ENCODE measurements around the gene KIF13A. TPM values are rescaled to one million over a fixed set of nuclear protein-coding genes. Genes with fewer than 3 reads are reported as not detected.

The KIF13A gene
- total and polyA plus RNA-seq, 12 donors = 16.7 to 198 (median 97.8) TPM

GRCh38 chr6:17853533-17853932 is 133.9 kb downstream of the KIF13A start:
- no peaks in the 10 kb centered on the region for H3K27me3 ChIP-seq
- intact Hi-C loops (cut with DNase I) = loop anchor here in 1 of 10 donors (10.0 kb wide), 1 partner anchor 131 kb away; the partner anchor contains the start of gene KIF13A
- no peak for DNase-seq
- no peaks in the 10 kb centered on the region for H3K9me3 ChIP-seq
- WGBS, 2 donors = 91 to 93% methylated on average over 2 of the region's 2 CpGs
- peaks cover 0 to 20% (median 10%) of the 10 kb centered on the region in 9 donors for H3K4me1 ChIP-seq
- no peak overlapping the region for H3K27ac ChIP-seq
- TF ChIP-seq, protein P1, sequence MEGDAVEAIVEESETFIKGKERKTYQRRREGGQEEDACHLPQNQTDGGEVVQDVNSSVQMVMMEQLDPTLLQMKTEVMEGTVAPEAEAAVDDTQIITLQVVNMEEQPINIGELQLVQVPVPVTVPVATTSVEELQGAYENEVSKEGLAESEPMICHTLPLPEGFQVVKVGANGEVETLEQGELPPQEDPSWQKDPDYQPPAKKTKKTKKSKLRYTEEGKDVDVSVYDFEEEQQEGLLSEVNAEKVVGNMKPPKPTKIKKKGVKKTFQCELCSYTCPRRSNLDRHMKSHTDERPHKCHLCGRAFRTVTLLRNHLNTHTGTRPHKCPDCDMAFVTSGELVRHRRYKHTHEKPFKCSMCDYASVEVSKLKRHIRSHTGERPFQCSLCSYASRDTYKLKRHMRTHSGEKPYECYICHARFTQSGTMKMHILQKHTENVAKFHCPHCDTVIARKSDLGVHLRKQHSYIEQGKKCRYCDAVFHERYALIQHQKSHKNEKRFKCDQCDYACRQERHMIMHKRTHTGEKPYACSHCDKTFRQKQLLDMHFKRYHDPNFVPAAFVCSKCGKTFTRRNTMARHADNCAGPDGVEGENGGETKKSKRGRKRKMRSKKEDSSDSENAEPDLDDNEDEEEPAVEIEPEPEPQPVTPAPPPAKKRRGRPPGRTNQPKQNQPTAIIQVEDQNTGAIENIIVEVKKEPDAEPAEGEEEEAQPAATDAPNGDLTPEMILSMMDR (IDR thresholded peaks at IDR 0.05) = no peak
- no peak for ATAC-seq
- peaks cover 0 to 64% (median 29%) of the 10 kb centered on the region in 9 donors for H3K36me3 ChIP-seq
- no peak overlapping the region for H3K4me3 ChIP-seq

DNA sequence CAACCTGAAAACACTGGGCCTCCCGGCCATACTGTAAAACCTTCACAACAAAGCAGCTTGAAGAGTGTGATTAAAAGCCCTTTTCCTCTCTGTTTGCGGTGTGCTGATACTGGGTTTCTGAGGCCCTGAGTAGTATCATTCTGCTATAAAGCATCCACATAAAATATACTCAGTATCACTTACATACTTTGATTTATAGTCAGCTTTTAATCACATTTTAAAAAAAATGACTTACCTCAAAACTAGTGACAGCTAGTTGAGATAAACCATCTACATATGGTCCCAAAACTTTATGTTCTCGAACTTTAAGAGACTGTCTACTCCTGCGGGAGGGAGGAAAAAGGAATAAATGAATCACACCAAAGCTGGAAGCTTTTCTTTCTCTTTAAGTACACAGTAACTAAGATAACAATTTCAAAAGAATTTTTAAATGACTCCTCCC is 135.7 kb downstream of the KIF13A start:
- TF ChIP-seq, protein P1 (IDR thresholded peaks at IDR 0.05) = no peak
- WGBS, 2 donors = 67 to 77% methylated on average over 4 of the region's 4 CpGs
- Histone ChIP-seq H3K27ac (peak overlapping the region in 2 of 10 donors; percentile 28 to 31), H3K27me3 (no peaks in the 10 kb centered on the region), H3K9me3 (no peaks in the 10 kb centered on the region), H3K36me3 (peaks cover 0 to 80% (median 29%) of the 10 kb centered on the region in 9 donors), H3K4me1 (peaks cover 0 to 20% (median 10%) of the 10 kb centered on the region in 9 donors), H3K4me3 (no peak overlapping the region)
- intact Hi-C loops (cut with DNase I) = loop anchor here in 1 of 10 donors (10.0 kb wide), 1 partner anchor 133 kb away; the partner anchor contains the start of gene KIF13A
- no peak for DNase-seq
- no peak for ATAC-seq

DNA sequence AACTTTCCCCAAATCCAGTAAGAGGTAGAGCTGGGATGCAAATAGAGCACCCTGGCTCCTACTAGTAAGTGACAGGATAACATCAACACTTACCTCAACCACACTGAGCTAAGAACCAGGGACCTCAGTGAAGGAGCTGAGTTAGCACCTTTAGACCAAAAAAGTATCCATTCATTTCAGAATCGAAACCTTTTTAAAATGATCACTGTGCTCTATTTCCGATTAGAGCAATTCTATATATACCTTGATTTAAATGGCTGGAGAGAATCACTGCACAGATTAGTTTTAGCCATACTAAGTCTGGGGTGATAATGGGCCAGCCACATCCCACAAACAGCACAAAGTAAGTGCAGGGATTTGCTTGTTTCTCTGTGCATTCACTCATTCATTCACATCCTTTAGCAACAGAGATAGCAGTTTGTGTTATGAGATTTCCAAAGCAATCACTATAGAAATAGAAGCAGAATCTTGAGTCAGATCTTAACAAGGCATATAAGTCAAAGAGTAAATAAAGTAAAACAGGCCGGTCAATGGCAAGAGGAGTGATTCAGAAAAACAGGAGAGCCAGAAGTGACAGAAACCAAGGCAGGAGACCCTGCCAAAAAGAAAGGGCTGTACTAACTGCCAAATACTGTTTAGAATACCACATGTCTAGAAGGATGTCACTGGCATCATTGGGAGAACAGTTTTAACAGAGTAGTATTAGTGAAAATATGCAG is 136.3 kb downstream of the KIF13A start:
- intact Hi-C loops (cut with DNase I) = loop anchor here in 1 of 10 donors (10.0 kb wide), 1 partner anchor 134 kb away; the partner anchor contains the start of gene KIF13A

GRCh38 chr6:17850281-17850680 is 137.2 kb downstream of the KIF13A start:
- Histone ChIP-seq H3K9me3 (no peaks in the 10 kb centered on the region), H3K36me3 (peaks cover 0 to 87% (median 23%) of the 10 kb centered on the region in 9 donors), H3K27me3 (no peaks in the 10 kb centered on the region), H3K4me3 (no peak overlapping the region), H3K27ac (no peak overlapping the region), H3K4me1 (peaks cover 0 to 17% (median 10%) of the 10 kb centered on the region in 9 donors)
- DNase-seq (no peak), ATAC-seq (no peak)
- 97 to 98% methylated on average over 5 of the region's 5 CpGs for WGBS, 2 donors
- intact Hi-C loops (cut with DNase I) = loop anchor here in 1 of 10 donors (10.0 kb wide), 1 partner anchor 135 kb away; the partner anchor contains the start of gene KIF13A
- TF ChIP-seq, protein P1 (IDR thresholded peaks at IDR 0.05) = no peak

More for the DNA sequence above, 136.3 kb downstream of the KIF13A start:
- H3K27ac ChIP-seq = peak overlapping the region in 1 of 10 donors; percentile 31
- no peak for ATAC-seq
- no peaks in the 10 kb centered on the region for H3K27me3 ChIP-seq
- peaks cover 0 to 84% (median 29%) of the 10 kb centered on the region in 9 donors for H3K36me3 ChIP-seq
- peaks cover 0 to 17% (median 10%) of the 10 kb centered on the region in 9 donors for H3K4me1 ChIP-seq
- H3K4me3 ChIP-seq = no peak overlapping the region
- H3K9me3 ChIP-seq = no peaks in the 10 kb centered on the region
- 85 to 88% methylated on average over 3 of the region's 3 CpGs for WGBS, 2 donors
- DNase-seq = no peak
- TF ChIP-seq, protein P1 (IDR thresholded peaks at IDR 0.05) = no peak
